HG02943 (cell line): ENCODE measurements around the gene SHROOM4.

Experiments used
- ATAC-seq: cut with Tn5 transposase; IDR thresholded peaks from one replicate; pipeline ENCODE4 v1.9.1; 2021; ENCODE audit warnings: mild to moderate bottlenecking, low read depth, moderate library complexity; ENCODE audit not compliant: unreplicated experiment

Gene SHROOM4

GRCh38 chrX:50813843-50814661, at the start of gene SHROOM4:
TSS of gene SHROOM4 (minus strand) at chrX:50814194. CDS start at chrX:50814018, 176 bp downstream.
- no peak for ATAC-seq

- no peak for ATAC-seq
Measured at GRCh38 chrX:50863471-50863870, 49.5 kb upstream of the SHROOM4 start.

GRCh38 chrX:50860518-50860917, 46.5 kb upstream of the SHROOM4 start:
- ATAC-seq, result no peak

GRCh38 chrX:50858548-50858947, 44.6 kb upstream of the SHROOM4 start:
- no peak for ATAC-seq

GRCh38 chrX:50853399-50853798, 39.4 kb upstream of the SHROOM4 start:
- no peak for ATAC-seq

GRCh38 chrX:50852524-50852923, 38.5 kb upstream of the SHROOM4 start:
- ATAC-seq, result no peak

GRCh38 chrX:50842221-50842620, 28.2 kb upstream of the SHROOM4 start:
- no peak for ATAC-seq

GRCh38 chrX:50839730-50840129, 25.7 kb upstream of the SHROOM4 start:
- no peak for ATAC-seq

- no peak for ATAC-seq
Measured at GRCh38 chrX:50838820-50839600, 25.0 kb upstream of the SHROOM4 start.

- ATAC-seq, result no peak
Measured at GRCh38 chrX:50827996-50828395, 14.0 kb upstream of the SHROOM4 start.

- ATAC-seq, result no peak
Measured at GRCh38 chrX:50825825-50826224, 11.8 kb upstream of the SHROOM4 start.

- no peak for ATAC-seq
Measured at GRCh38 chrX:50818986-50819385, 5.0 kb upstream of the SHROOM4 start.

GRCh38 chrX:50815120-50815519, 1.1 kb upstream of the SHROOM4 start:
- no peak for ATAC-seq

GRCh38 chrX:50814701-50815100, 707 bp upstream of the SHROOM4 start:
- ATAC-seq, result no peak

GRCh38 chrX:50812995-50813842, 775 bp downstream of the SHROOM4 start:
- no peak for ATAC-seq

- no peak for ATAC-seq
Measured at GRCh38 chrX:50805276-50805675, 8.7 kb downstream of the SHROOM4 start.

GRCh38 chrX:50801135-50801534, 12.9 kb downstream of the SHROOM4 start:
- no peak for ATAC-seq

- no peak for ATAC-seq
Measured at GRCh38 chrX:50799531-50799961, 14.4 kb downstream of the SHROOM4 start.

- no peak for ATAC-seq
Measured at GRCh38 chrX:50798783-50799182, 15.2 kb downstream of the SHROOM4 start.

GRCh38 chrX:50787099-50787498, 26.9 kb downstream of the SHROOM4 start:
- no peak for ATAC-seq

GRCh38 chrX:50780144-50780543, 33.9 kb downstream of the SHROOM4 start:
- no peak for ATAC-seq
